PC-9 (cell line): ENCODE data around the gene ACADVL.

Experiments
- CTCF ChIP-seq: fragments of 200-600 bp; sonication (generic); conservative IDR thresholded peaks from 2 replicates; pipeline ENCODE4 v1.6.1; 2017; ENCODE audit warnings: mixed run types, antibody characterized with exemption, mild to moderate bottlenecking, moderate library complexity
- EZH2 ChIP-seq: fragments of 200-600 bp; sonication (generic); IDR thresholded peaks from 2 replicates; pipeline ENCODE4 v1.8.0; 2017; ENCODE audit warnings: antibody characterized with exemption, low read depth

GRCh38 chr17:7191571-7192270 is 28.0 kb upstream of the ACADVL start:
- TF ChIP-seq CTCF (no peak), EZH2 (no peak)
